ENCODE measurements around the gene CELF4. TPM values are rescaled to one million over a fixed set of nuclear protein-coding genes. Genes with fewer than 3 reads are reported as not detected.
"Not testable (repeated sequence)": the region's sequence is repeated elsewhere in the genome, so short reads cannot be mapped to it uniquely, and the experiment has no call there.

Gene CELF4
- total RNA-seq, 1 experiment from 2014 or later, result not detected

DNA sequence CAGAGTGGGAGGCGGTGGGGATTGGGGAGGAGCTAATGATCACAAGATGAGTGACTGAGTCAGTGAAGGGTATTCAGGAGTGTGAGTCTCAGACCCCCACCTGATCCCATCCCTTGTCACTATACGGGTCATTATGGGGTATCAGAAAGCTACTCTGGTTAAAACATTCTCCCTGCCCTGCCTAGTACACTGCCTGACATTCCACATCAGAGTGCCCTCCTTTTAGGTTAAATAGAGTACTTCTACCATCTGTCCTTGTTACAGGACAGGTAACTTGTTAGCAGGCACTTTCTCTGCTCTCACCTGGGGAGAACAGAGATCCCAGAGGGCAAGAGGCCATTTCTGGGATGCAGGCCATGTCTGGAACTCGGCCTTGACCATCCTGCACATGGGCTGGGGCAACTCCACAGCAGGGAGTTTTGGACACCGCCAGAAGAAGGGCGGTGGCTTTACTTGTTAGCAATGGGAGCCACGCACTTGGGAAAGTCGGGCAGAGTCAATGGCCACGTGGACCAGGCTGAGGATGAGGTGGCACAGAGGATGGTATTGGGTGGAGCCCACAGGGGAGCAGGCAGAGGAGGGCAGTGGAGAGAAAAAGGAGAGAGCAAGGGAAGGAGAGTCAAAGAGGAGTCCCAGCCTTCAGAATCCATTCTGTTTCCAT is 98.5 kb downstream of the CELF4 start:
- in situ Hi-C loops (cut with HindIII; ENCODE audit: low pct_unique_long_range_greater_than_20kb, low sequenced_read_pairs), result no loop called here
- DNase-seq (ENCODE audit: low read depth, low spot score), result no peak

DNA sequence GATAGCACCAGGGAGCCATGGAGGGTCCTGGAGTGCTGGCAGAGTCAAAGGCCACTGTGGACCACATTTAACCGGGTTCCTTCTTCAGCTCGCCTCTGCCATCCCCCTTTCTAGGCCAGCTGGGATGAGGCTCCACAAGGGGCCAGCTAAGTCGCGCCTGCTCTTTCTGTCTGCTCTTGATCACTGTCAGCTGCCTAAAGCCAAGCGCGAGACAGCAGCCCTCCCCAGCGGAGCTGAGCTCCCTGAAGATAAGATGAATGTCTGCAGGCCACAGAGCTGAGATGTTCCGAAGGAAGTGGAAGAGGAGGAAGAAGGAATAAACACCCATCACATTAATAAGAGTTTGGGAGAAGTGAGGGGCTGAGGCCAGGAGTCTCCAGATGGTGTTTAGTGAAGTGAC is 99.6 kb downstream of the CELF4 start:
- in situ Hi-C loops (cut with HindIII; ENCODE audit: low pct_unique_long_range_greater_than_20kb, low sequenced_read_pairs), result no loop called here
- DNase-seq (ENCODE audit: low read depth, low spot score), result no peak

DNA sequence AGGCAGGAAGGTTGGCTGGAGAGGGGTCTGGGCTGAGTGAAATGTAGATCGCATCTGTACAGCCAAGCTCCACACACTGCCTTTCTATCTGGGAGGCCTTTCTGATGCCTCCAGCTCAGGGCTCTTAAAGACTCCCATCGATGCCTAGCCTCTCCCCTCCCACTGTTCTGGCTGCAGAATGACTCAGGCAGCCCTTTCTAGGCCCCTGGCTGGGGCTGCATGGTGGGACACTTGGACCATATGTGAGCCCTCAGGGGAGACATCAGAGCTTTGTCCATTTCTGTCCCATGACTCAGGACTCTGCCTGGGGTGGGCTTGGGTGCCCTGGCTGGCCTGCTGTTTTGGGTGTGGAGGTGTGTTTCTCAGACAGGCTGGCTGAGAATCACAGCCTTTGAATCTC is 101.3 kb downstream of the CELF4 start:
- in situ Hi-C loops (cut with HindIII; ENCODE audit: low pct_unique_long_range_greater_than_20kb, low sequenced_read_pairs), result no loop called here
- no peak for DNase-seq (ENCODE audit: low read depth, low spot score)

DNA sequence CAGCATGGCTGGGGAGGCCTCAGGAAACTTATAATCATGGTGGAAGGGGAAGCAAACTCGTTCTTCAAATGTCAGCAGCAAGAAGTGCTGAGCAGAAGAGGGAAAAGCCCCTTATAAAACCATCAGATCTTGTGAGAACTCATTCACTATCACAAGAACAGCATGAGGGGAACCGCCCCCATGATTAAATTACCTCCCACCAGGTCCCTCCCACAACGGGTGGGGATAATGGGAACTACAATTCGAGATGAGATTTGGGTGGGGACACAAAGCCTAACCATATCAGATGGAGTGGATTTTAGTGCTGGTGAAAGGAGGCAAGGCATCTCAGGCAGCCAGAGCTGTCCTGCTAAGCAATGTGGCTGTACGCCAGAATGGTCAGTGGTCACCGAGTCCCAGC is 104.3 kb downstream of the CELF4 start:
- DNase-seq (ENCODE audit: low read depth, low spot score); in situ Hi-C loops (cut with HindIII; ENCODE audit: low pct_unique_long_range_greater_than_20kb, low sequenced_read_pairs): not testable (repeated sequence)

DNA sequence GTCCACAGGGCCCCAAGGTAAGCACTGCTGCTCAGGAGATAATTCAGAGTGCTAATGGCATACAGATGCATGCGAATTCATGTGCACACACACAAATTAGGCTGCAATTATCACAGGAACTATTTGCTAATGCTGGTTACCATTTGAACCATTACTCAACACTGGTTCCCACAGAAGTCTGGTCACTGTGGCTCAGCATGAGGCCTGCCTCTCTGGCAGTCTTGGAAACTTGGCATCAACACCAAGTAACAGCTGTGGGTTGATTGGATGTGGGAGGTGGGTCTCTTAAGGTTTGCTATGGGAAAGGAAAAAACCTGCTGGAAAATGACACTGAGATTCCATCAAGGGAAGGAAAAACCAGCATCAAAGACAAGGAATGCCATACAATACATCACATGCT is 105.0 kb downstream of the CELF4 start:
- in situ Hi-C loops (cut with HindIII; ENCODE audit: low pct_unique_long_range_greater_than_20kb, low sequenced_read_pairs), result no loop called here
- DNase-seq (ENCODE audit: low read depth, low spot score), result no peak

DNA sequence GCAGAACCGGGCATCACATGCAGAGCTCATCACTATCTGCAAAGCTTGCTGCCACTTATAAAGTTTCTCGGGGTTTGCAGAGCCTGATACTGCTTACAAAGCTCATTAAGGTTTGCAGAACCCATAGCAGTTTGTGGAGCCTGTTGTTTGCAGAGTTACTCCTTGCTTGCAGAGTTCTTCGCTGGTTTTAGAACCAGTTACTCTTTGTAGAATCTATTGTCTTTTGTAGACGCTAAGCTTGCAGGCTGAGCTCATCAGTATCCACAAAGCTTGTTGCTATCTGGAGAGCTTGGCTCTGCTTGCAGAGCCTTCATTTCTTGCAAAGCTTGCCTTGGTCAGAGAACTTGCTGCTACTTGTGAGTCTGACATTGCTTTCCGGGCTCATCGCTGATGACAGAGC is 106.9 kb downstream of the CELF4 start:
- DNase-seq (ENCODE audit: low read depth, low spot score), result no peak
- in situ Hi-C loops (cut with HindIII; ENCODE audit: low pct_unique_long_range_greater_than_20kb, low sequenced_read_pairs), result no loop called here

DNA sequence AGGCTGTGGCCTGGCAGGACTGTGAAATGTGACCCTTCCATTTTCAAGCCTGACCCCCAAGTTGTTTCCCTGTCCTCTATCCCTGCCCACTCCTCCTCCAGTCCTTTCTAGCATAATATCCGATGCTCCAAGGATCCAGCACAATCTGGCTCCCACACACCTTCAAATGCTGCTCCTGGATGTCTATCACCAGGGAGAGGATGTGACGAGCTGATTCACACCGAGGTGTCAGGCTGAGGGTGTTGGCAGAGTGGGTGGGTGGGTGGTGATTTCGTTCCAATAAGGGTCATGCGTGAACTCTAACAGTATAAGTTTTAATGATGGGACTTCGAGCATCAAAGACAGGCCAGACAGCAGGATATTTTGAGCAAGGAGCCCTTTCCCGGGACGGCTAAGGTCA is 107.8 kb downstream of the CELF4 start:
- in situ Hi-C loops (cut with HindIII; ENCODE audit: low pct_unique_long_range_greater_than_20kb, low sequenced_read_pairs), result no loop called here
- no peak for DNase-seq (ENCODE audit: low read depth, low spot score)

DNA sequence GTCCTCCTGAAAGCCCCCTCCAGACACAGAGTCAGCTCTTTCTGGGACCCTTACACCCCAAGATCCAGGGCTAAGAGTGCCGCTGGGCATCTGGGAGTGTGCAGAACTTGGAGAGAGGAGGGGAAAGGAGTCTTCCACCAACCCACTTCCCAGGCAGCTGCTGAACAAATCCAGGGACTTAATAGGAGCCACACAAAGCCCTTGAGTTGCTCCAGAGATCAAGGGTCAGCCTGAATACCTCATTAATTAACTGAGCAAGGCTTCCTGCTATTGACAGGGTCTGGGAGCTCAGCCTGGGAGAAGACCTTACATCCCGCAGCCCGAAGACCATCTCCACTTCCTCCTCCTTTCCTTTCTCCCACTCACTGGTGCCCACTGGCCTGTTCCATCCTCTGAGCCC is 108.3 kb downstream of the CELF4 start:
- no peak for DNase-seq (ENCODE audit: low read depth, low spot score)
- in situ Hi-C loops (cut with HindIII; ENCODE audit: low pct_unique_long_range_greater_than_20kb, low sequenced_read_pairs), result no loop called here

DNA sequence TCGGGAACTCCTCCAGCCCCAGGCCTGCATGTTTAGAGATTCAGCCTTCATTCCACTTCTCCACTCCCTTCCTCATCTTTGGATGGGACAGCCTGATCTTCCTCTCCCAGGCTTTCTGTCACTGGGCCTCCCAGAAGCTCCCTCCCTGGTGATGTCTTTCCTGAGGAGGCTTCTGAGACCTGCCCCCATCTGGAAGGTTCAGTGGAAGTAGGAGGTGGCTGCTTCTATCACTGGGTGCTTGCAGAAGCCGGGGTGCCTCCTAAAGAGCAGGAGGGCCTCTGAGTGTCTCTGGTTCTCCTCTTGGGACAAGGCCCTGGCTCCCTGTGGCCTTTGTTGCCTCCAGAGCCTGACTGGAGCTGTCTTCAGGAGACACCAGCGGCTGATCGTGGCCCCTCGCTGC is 108.7 kb downstream of the CELF4 start:
- DNase-seq (ENCODE audit: low read depth, low spot score), result no peak
- in situ Hi-C loops (cut with HindIII; ENCODE audit: low pct_unique_long_range_greater_than_20kb, low sequenced_read_pairs), result no loop called here

DNA sequence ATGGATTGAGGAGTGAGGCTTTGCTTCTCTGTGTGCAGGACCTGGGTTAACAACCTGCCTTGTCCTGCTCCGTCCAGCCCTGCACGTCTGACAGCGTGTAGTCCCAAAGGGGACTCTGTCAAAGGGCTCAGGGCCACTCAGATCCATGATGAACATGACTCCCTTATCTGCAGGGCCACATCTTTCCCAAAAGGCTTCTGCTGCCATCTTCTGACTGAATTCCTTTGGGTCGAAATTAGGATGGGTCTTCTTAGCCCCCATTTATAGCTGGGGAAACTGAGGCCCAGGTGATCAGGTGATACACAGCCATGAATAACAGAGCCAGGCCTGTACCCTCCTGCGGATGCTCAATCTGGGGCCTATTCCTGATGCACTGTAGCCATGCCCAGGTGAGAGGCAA is 109.2 kb downstream of the CELF4 start:
- no peak for DNase-seq (ENCODE audit: low read depth, low spot score)
- in situ Hi-C loops (cut with HindIII; ENCODE audit: low pct_unique_long_range_greater_than_20kb, low sequenced_read_pairs), result no loop called here

DNA sequence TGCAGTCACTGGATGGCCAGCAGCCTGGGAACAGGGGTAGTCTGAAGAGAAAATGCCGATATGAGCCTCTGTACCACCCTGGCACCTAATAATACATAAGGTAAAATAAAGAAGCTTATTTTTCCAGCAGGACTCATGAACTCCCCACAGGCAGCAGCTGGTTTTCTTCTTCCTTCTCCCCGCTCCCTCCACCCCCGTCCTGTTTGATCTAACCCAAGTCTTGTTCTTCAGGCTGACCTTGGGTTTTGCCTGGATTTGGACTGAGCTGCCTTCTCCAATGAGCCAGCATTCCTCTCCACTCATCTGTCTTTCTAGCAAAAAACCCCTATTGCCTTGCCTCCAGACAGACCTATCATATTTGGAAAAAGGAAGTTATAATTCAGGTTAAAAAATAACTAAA is 111.8 kb downstream of the CELF4 start:
- no peak for DNase-seq (ENCODE audit: low read depth, low spot score)
- in situ Hi-C loops (cut with HindIII; ENCODE audit: low pct_unique_long_range_greater_than_20kb, low sequenced_read_pairs), result no loop called here

DNA sequence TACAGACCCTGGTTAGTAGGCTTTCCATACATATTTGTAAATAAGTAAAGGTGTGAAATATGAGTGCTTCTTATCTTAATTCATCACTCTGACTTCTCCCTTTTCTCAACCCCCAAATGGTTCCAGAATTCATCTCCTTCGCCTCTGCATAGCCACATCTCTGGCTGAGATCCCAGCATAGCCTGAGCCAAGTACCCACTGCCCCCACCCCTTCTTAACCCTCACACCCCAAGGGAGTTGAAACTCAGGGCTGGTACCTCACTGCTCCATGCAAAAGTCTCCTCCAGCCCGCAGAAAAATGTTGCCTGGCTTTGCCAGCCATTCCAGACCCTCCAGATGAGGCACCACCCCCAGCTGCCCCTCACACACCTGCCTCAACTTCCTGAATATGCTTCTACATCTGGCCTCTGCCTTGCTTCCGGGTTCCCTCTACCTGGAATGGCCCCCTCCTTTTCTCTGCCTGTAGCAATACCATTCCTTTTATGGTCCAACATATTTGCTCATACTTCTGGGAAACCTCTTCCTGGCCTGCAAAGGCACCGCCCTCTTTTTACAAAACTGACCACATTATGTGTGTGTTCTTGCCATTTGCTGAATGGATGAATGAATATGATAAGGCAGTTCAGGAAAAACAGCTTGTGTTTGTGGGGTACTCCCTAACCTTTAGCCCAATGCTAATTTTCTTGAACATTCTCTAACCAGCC is 112.8 kb downstream of the CELF4 start:
- in situ Hi-C loops (cut with HindIII; ENCODE audit: low pct_unique_long_range_greater_than_20kb, low sequenced_read_pairs), result no loop called here
- DNase-seq (ENCODE audit: low read depth, low spot score), result no peak

DNA sequence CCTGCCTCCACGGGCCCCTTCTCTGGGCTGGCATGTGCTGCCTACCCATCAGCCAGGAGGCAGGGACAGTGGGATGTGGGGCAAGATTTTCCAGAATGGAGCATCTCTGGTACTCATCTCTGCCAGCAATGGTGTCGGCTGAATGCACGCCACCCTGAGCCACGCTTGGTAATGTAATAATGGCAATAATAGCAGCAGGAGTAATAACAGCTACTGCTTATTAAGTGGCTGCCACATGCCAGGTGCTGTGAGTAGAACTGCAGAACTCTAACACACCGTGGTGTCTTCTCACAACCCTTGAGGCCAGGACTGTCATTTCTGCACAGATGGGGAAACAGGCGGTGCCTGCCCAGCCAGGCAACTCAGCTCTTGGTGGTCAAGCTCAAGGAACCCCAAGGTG is 113.6 kb downstream of the CELF4 start:
- DNase-seq (ENCODE audit: low read depth, low spot score), result no peak
- in situ Hi-C loops (cut with HindIII; ENCODE audit: low pct_unique_long_range_greater_than_20kb, low sequenced_read_pairs), result no loop called here

DNA sequence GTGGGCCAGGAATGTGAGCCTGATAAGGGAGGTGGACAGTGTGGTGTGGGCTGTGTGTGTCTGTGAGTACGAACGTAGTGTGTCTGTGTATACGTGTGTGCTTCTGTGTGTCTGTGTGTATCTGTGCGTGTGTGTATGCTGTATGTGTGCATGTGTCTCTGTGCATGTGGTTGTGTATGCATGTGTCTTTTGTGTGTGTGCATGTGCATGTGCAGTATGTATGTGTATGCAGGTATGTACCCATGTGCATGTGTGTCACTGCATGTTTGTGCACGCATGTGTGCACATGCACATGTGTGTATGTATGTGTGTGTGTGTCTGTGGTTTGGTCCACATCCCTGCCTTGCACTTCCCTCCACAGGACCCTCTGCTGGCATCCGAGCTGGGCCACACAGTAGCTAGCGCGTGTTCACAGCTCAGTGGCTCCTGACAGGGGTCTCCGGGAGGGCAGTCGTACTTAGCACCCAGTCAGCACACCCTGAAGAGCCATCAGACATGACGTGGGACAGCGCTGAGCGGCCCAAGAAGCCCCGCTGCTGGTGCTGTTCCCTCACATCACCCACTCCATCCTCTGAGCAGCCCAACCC is 114.3 kb downstream of the CELF4 start:
- in situ Hi-C loops (cut with HindIII; ENCODE audit: low pct_unique_long_range_greater_than_20kb, low sequenced_read_pairs), result no loop called here
- DNase-seq (ENCODE audit: low read depth, low spot score), result no peak

DNA sequence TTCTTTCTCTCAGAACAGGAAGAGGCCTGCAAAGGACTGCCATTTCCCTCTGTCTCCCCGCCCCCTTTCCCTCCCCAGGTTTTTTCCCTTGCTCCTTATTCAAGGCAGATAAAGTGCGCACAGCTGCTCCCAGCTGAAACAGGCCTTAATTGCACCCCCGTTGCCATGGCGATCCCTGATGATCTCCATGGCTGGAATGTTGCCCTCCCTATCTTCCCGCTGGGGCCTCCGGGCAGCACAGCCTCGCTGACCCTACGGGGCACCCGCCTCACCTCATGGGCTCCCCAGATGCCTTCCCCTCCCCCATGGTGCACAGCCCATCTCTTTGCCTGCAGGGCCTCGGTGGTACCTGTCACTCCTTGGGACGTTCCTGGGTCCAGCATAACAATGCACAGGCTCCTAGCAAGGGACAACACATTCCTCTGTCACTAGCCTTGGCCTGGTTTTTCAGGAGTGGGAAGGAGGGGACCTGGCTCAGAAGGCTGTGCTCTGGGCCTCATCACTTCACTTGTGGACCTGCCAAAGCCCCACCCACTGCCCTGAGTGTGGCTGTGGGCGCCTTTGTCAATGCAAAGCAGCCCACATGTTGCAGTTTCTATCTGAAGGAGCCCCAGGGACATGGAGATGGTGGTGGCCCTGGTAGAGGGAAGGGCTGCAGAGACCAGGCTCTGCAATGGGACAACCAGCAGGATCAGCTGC is 115.0 kb downstream of the CELF4 start:
- in situ Hi-C loops (cut with HindIII; ENCODE audit: low pct_unique_long_range_greater_than_20kb, low sequenced_read_pairs), result no loop called here
- no peak for DNase-seq (ENCODE audit: low read depth, low spot score)

DNA sequence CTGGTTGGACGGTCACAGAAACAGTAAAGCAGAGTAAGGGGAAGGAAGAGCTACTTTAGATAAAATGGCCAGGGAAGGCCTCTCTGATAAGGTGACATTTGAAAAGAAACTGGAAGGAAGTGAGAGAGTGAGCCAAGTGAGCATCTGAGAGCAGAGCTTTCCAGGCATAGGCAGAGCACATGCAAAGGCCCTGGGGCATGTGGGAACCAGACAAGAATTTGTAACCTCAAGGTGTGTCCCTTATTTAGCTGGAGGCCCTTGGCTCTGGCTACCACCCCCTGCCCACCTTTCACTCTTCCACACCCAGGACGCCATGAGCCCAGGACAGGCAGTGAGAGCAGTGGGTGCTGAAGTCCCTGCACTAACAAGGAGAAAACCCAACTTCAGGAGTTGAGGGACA is 116.0 kb downstream of the CELF4 start:
- in situ Hi-C loops (cut with HindIII; ENCODE audit: low pct_unique_long_range_greater_than_20kb, low sequenced_read_pairs), result no loop called here
- no peak for DNase-seq (ENCODE audit: low read depth, low spot score)

DNA sequence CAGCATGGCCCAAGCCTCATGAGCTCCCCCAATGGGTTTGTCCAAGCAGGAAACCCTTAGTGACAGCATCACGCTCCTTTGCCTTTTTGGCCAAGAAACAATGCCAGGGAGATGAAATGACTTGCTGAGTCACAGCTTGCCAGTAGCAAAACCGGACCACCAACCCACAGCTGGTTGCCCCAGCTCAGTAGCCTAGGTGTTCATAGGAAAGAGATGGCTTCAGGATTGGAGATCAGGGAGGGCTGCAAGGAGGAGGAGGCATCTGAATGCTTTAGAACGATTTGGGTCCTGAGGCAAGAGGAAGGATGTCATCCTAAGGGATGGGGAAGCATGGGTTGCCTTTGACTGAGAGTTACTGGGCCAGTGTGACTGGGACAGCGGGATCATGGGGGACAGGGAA is 116.7 kb downstream of the CELF4 start:
- in situ Hi-C loops (cut with HindIII; ENCODE audit: low pct_unique_long_range_greater_than_20kb, low sequenced_read_pairs), result no loop called here
- DNase-seq (ENCODE audit: low read depth, low spot score), result no peak

DNA sequence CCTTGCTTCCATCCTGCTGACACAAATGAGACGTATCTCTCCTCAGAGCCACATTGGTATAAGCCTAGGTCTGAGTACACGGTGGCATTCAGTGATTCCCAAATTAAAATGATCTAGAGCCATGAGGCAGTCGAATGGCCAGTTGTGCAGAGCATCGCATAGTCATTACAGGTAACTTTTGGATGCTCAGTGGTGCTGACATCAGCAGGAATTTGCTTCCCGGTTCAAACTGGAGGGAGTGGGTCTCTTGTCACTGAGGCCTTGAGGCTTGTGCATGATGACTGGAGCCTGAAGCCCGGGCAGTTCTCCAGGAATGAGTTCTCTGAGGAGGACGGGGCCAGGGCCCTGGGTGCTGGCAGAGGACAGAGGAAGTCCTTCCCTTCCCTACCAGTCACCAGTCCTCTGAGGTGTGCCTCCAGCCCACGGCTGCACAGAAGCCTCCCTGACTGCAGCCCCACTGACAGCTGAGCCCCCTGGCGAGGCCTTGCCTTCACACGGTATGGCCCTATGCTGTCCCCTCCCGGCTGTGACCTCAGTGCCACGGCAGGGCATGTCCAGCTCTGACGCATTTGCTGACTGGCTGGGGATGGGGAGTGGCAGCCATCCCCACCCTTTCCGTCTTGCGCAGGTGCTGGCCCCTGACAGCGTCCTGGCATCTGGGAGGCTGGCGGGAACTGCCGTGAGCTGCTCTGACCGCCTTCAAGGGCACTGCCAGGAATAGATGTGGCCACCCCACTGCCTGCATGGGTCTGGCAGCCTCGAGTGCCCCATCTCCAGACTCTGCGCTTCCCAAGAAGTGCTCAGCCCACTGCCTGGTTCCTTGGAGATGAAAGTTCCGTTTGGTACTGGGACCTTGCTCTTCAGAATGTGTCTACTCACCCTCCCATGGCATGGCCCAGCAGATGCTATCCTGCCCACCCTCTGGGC is 117.4 kb downstream of the CELF4 start:
- in situ Hi-C loops (cut with HindIII; ENCODE audit: low pct_unique_long_range_greater_than_20kb, low sequenced_read_pairs), result no loop called here
- DNase-seq (ENCODE audit: low read depth, low spot score), result no peak
